ENCODE data around the gene SOX2.

Gene SOX2

GRCh38 chr3:181704421-181705085, 7.2 kb upstream of the SOX2 start:
- DNase-seq (ENCODE audit: low read depth in 2 of 2), result no peak

GRCh38 chr3:181705086-181705480, 6.6 kb upstream of the SOX2 start:
- DNase-seq (ENCODE audit: low read depth in 2 of 2), result no peak

GRCh38 chr3:181707980-181708379, 3.7 kb upstream of the SOX2 start:
- no peak for DNase-seq (ENCODE audit: low read depth in 2 of 2)

GRCh38 chr3:181709537-181710279, 2.0 kb upstream of the SOX2 start:
- no peak for DNase-seq (ENCODE audit: low read depth in 2 of 2)

- no peak for DNase-seq (ENCODE audit: low read depth in 2 of 2)
These were observed 1.1 kb upstream of the SOX2 start for GRCh38 chr3:181710345-181711291.

- DNase-seq (ENCODE audit: low read depth in 2 of 2), result no peak
These were observed 464 bp downstream of the SOX2 start for GRCh38 chr3:181712226-181712552.

GRCh38 chr3:181712553-181713279, 991 bp downstream of the SOX2 start:
- DNase-seq (ENCODE audit: low read depth in 2 of 2), result no peak

GRCh38 chr3:181713280-181713647, 1.5 kb downstream of the SOX2 start:
- no peak for DNase-seq (ENCODE audit: low read depth in 2 of 2)

GRCh38 chr3:181713676-181714612, 2.2 kb downstream of the SOX2 start:
- DNase-seq (ENCODE audit: low read depth in 2 of 2), result no peak

- no peak for DNase-seq (ENCODE audit: low read depth in 2 of 2)
These were observed 4.0 kb downstream of the SOX2 start for GRCh38 chr3:181715571-181716340.

GRCh38 chr3:181716966-181717365, 5.2 kb downstream of the SOX2 start:
- DNase-seq (ENCODE audit: low read depth in 2 of 2), result no peak

- no peak for DNase-seq (ENCODE audit: low read depth in 2 of 2)
These were observed 5.9 kb downstream of the SOX2 start for GRCh38 chr3:181717549-181718171.

- no peak for DNase-seq (ENCODE audit: low read depth in 2 of 2)
These were observed 6.6 kb downstream of the SOX2 start for GRCh38 chr3:181718369-181718768.

- no peak for DNase-seq (ENCODE audit: low read depth in 2 of 2)
These were observed 7.5 kb downstream of the SOX2 start for GRCh38 chr3:181718987-181719911.

- DNase-seq (ENCODE audit: low read depth in 2 of 2), result no peak
These were observed 8.4 kb downstream of the SOX2 start for GRCh38 chr3:181719991-181720680.

- no peak for DNase-seq (ENCODE audit: low read depth in 2 of 2)
These were observed 9.5 kb downstream of the SOX2 start for GRCh38 chr3:181721046-181721875.

- DNase-seq (ENCODE audit: low read depth in 2 of 2), result no peak
These were observed 10.4 kb downstream of the SOX2 start for GRCh38 chr3:181722156-181722555.
